Measurements from ENCODE around the gene ZNF320.
"Not testable (repeated sequence)": the region's sequence is repeated elsewhere in the genome, so short reads cannot be mapped to it uniquely, and the experiment has no call there.

ZNF320 gene

DNA sequence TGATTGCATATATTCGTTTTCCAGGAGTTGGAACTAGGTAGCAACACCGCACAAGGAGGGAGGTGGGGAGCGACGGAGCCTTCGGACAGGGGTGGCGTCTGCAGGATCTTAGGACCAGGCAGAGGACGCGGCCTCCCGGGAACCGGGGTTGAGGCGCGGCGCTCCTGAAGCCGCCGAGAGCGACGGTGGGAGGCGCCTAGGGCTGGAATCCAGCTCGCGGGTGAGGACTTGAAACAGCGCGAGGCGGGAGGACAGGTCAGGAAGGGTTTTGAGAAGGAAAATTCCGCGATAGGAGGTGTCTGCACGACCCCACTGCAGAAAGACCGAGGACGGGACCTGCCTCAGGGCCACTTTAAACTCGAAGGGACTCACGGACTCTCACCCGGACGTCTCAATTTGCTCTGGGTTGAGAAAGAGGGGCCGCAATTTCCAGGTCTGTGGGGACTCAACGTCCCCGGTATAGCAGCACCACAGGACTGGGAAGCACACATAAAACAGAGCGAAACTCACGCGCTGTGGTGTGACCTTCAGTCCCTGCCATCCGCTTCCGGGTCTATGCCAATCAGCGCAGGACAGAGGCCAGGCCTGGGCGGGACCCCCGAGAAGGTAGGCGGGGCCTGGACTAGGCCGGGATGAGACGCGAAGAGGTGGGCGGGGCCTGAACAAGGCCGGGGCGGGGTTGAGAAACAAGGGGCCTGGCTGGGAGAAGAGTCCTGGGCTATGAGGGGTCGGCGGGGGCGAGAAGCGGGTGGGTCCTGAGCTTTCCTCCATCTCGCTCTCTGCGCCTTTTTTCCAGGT is at the start of gene ZNF320:
TSS of gene ZNF320 (minus strand) at position 498 of the 798 bp plus-strand sequence. CDS start 7,380 bp downstream, outside the sequence.
- peak; percentile 89 for DNase-seq (ENCODE audit: low read depth)

DNA sequence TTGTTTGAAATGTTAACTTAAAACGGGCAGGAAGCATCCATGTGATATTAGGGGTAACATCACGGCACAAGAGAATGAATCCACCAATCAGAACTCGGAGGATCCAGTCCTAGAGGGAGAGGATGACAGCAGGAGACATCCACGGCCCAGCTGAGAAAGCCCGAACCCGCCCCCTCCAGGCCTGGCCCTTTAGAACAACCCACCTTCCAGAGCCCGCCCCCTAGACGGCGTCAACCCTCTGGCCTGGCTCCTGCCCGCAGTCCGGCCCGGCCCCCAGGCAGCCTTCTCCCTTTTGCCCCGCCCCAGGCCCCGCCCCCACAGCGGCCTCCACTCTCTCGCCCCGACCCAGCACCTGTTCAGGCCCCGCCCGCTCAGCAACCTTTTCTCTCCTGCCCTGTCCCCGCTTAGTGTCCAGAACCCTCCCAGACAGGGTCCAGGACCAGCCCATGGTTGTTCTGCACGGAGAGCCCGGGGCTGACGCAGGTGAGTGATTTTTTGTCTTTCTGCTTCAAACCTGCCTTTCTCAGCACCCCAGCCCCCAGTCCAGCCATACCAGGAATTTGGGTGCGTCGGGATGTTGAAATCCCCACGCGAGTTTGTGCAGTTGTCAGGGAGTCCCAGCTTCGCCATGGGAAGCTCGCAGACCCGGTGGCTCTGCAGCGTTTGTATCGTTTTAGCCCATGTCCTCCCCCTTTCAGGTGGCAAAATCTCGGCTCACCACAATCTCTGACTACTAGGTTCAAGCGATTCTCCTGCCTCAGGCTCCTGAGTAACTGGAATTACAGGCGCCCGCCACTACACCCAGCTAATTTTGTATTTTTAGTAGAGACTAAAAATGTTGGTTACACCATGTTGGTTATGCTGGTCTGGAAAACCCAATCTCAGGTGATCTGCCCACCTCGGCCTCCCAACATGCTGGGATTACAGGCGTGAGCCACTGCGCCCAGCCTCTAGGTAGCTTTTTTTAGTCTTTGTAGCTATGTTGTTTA is 49.2 kb upstream of the ZNF320 start:
- DNase-seq (ENCODE audit: low read depth): no peak

DNA sequence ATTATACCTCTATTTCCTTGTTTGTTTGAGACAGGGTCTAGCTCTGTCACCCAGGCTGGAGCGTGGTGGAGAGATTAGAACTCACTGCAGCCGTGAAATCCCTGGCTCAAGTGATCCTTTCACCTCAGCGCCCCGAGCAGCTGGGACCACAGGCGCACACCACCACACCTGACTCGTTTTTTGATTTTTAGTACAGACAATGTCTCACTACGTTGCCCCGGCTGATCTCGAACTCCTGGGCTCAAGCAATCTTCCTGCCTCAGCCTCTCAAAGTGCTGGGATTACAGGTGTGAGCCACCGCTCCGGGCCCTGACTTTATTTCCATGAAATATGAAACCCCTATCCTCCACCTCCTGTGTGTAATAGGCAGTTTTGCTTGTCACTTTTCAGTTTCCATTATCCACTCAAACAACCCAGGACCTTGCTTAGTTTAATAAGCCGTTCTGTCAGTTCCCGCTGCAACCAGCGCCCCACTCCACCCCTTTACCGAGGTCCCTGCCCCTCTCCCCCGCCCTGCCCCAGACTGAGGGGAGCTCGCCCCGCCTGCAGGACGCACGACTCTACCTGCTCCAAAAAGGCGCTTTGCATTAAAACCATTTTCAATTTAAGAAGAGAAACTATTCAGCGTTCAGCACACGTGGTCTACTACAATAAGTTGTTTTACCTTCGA is 48.4 kb upstream of the ZNF320 start:
- no peak for DNase-seq (ENCODE audit: low read depth)

DNA sequence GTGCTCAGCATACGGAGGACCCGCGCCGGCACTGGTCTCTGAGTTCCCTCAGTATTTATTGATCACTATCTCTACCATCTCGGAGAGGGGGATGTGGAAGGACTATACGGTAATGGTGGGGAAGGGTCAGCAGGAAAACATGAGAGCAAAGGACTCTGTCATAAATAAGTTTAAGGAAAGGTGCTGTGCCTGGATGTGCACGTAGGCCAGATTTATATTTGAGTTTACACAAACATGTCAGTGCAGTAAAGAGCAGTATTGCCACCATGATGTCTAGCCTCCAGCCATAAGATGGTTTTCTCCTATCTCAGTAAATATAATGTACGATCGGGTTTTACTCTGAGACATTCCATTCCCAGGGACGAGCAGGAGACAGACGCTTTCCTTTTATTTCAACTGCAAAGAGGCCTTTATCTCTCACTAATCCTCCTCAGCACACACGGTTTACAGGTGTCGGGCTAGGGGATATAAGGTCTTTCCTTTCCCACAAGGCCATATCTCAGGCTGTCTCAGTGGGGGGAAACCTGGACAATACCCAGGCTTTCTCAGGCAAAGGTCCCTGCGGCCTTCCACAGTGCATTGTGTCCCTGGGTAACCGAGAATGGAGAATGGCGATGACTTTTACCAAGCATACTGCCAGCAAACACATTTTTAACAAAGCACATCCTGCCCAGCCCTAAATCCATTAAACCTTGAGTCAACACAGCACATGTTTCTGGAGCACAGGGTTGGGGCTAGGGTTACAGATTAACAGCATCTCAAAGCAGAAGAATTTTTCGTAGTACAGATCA is 47.5 kb upstream of the ZNF320 start:
- DNase-seq (ENCODE audit: low read depth): not testable (repeated sequence)

DNA sequence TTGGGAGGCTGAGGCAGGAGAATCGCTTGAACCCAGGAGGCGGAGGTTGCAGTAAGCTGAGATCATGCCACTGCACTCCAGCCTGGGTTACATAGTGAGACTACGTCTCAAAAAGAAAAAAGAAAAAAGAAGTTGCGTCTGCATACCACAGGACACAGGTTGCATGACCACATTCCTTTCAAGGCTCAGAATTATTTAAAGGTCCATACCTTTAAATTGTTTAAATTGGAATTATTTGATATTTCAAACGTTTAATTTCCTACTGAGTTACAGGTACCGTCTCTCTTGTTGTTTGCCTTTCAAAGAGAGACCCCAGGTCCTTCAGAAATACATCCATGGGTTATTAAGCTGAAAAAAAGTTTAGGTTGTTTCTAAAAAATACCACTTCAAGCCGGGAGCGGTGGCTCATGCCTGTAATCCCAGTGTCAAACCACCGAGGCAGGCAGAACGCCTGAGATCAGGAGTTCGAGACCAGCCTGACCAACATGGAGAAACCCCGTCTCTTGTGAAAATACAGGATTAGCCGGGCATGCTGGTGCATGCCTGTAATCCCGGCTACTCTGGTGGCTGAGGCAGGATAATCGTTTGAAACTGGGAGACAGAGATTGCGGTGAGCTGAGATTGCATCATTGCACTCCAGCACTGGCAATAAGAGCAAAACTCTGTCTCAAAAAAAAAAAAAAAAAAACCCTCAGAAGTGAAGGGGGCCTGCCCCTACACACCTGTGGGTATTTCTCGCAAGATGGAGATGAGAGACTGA is 46.6 kb upstream of the ZNF320 start:
- no peak for DNase-seq (ENCODE audit: low read depth)

DNA sequence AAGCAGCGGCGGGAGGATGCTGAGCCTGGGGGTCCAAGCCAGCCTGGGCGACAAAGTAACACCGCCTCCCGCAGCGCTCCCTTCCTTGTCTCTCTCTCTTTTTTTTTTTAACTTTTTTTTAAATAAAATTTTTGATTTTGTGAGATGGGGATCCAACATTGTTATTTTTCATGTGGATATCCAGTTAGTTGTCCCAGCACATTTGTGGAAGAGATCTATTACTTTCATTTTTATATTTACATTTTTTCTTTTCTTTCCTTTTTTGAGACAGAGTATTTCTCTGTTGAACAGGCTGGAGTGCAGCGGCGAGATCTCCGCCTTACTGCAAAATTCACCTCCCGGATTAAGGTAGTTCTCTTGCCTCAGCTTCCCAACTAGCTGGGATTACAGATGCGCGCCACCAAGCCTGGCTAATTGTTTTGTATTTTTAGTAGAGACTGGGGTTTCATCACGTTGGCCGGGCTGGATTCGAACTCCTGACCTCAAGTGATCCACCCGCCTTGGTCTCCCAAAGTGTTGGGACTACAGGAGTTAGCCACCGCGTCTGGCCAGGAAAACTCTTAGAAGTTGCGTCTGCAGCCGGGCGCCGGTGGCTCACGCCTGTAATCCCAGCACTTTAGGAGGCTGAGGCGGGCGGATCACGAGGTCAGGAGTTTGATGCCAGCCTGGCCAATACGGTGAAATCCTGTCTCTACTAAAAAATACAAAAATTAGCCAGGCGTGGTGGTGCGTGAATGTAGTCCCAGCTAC is 45.9 kb upstream of the ZNF320 start:
- DNase-seq (ENCODE audit: low read depth): no peak

DNA sequence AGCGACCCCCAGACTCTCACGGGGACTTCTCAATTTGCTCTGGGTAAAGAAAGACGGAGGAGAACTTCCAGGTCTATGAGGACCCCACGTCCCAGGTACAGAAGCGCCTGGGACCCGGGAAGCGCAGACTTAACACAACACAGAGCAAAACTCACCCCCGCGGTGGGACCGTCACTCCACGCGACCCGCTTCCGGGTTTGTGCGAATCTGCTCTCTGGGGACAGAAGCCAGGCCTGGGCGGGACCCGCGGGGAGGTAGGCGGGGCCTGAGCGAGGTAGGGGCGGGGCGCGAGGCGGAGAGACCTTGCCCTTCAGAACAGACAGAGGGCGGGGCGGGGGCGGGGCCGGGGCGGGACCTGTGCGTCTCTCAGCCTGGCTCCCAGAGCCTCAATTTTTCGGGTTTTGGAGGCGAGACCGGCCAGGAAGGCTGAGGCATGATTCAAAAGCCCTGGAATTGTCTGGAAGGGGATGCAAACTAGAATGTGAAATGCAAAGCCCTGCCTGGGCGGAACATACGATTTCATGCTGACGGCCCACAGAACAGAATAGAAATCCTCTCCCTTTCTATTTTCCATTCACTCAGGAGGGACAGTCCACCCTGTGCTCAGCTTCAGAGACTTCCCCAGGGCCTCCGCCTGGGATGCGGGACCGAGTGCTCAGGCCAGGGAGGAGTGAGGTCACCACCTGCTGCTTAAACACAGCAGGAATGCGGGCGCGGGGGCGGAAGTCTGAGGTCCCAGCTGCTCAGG is 45.1 kb upstream of the ZNF320 start:
- DNase-seq (ENCODE audit: low read depth): peak; percentile 94

DNA sequence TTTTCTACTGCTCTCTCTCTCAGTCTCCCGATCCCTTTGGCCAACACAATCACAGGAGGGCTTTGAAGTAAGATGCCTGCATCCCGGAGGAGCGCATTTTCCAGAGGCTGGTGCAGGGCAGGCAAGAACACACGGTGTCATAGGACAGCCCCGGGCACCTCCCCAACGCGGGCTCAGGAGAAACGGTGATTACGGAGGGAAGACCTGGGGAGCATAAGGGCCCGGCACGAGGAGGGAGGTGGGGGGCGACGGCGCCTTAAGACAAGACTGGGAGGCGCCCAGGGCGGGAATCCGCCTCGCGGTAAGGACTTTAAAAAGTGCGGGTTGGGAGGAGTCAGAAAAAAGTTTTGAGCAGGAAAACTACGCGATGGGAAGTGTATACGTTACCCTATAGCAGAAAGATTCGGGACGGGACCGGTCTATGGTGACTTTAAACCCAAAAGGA is 44.5 kb upstream of the ZNF320 start:
- DNase-seq (ENCODE audit: low read depth): no peak

DNA sequence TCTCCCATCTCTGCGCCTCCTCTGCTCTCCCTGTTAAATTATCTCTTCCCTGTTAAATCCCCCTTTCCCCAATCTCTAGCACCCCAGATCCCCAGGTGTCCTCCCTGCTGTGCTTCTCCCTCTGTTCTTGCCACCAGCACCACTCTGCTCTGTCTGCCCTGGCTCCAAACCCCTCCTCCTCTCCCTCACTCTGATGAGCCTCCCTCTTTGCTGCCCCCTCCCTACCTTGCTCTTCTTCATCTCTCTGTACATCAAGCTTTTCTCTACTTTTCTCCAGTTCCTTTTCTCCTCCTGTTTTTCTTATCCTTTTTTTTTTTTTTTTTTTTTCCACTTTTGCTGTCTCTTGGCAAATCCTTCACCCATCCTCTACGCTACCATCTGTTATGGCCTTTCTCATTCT is 44.1 kb upstream of the ZNF320 start:
- not testable (repeated sequence) for DNase-seq (ENCODE audit: low read depth)

DNA sequence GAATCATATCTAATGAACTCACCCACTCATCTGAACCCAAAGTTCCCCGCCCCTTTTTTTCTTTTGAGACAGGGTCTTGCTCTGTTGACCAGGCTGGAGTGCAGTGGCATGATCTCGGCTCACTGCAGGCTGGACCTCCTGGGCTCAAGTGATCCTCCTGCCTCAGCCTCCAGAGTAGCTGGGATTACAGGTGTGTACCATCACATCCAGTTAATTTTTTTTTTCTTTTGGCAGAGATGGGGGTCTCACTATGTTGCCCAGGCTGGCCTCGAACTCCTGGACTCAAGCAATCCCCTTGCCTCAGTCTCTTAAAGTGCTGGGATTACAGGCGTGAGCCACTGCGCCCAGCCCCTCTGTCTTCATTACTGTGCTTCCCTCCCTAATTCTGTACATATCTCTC is 43.5 kb upstream of the ZNF320 start:
- not testable (repeated sequence) for DNase-seq (ENCODE audit: low read depth)

DNA sequence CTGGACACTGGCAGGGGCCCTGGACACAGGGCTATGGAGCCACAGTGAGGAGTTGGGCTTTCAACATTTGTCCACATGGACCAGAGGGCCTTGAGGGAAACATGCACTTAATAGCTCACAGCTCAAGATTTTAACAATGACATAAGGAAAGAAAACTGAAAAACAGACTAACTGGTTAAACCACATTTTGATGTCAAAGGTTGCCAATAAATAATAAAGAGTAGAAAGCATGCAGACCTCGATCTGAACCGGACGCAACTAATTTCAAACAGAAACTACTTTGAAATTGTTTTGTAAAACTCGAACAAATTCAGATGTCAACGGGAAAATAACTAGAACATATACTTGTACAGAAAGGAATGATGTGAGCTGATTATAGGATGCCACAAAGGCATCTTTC is 41.3 kb upstream of the ZNF320 start:
- DNase-seq (ENCODE audit: low read depth): no peak

DNA sequence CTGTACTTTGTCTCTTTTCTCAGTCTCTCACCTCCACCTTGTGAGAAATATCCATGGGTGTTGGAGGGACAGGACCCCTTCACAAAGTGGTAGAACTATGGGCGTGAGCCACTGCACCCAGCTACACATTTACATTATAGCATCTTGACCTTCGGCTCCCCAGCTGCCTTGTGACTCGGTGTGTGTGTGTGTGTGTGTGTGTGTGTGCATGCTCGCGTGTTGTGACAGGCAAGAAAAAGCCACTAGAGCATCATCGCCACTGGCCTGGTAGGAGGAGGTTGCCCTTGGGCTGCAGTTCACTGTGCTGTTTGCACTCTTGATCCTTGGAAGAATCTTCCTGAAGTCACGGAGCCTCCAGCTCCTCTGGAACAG is 39.5 kb upstream of the ZNF320 start:
- DNase-seq (ENCODE audit: low read depth): no peak

DNA sequence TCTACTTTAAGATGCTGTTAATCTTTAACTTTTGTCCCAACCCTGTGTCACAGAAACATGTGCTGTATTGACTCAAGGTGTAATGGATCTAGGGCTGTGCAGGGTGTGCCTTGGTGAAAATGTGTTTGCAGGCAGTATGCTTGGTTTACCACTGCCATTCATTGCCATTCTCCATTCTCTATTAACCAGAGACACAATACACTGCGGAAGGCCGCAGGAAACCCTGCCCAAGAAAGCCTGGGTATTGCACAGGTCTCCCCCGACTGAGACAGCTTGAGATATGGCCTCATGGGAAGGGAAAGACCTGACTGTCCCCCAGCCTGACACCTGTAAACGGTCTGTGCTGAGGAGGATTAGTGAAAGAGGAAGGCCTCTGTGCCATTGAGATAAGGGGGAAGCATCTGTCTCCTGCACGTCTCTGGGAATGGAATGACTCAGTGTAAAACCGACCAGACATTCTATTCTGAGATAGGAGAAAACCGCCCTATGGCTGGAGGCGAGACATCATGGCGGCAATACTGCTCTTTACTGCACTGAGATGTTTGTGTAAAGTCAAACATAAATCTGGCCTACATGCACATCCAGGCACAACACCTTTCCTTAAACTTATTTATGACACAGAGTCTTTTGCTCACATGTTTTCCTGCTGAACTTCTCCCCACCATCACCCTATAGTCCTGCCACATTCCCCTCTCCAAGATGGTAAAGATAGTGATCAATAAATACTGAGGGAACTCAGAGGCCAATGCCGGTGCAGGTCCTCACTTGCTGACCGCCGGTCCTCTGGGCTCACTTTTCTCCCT is 38.9 kb upstream of the ZNF320 start:
- no peak for DNase-seq (ENCODE audit: low read depth)

DNA sequence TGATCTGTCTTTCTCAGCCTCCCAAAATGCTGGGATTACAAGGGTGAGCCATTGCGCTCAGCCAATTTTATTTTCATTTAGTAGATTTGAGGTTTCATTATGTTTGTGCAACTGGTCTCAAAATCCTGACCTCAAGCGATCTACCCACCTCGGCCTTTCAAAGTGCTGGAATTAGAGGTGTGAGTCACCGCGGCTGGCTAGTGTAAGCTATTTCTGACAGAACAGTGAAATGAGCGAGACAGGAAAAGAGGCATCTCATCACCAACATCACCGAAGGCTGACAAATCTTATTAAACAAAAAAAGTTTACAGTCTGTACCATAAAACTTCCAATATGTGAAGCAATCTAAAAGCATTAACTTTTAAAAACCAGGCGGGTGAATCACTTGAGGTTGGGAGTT is 38.0 kb upstream of the ZNF320 start:
- no peak for DNase-seq (ENCODE audit: low read depth)

DNA sequence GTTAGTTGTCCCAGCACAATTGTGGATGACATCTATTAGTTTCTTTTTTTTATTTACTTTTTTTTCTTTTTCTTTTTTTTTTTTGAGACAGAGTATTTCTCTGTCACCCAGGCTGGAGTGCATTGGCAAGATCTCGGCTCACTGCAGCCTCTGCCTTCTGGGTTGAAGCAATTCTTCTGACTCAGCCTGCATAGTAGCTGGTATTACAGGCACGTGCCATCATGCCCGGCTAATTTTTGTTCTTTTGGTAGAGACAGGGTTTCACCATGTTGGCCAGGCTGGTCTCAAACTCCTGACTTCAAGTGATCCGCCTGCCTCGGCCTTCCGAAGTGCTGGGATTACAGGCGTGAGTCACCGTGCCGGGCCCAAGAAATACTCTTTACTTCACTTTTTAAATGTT is 27.2 kb upstream of the ZNF320 start:
- not testable (repeated sequence) for DNase-seq (ENCODE audit: low read depth)

DNA sequence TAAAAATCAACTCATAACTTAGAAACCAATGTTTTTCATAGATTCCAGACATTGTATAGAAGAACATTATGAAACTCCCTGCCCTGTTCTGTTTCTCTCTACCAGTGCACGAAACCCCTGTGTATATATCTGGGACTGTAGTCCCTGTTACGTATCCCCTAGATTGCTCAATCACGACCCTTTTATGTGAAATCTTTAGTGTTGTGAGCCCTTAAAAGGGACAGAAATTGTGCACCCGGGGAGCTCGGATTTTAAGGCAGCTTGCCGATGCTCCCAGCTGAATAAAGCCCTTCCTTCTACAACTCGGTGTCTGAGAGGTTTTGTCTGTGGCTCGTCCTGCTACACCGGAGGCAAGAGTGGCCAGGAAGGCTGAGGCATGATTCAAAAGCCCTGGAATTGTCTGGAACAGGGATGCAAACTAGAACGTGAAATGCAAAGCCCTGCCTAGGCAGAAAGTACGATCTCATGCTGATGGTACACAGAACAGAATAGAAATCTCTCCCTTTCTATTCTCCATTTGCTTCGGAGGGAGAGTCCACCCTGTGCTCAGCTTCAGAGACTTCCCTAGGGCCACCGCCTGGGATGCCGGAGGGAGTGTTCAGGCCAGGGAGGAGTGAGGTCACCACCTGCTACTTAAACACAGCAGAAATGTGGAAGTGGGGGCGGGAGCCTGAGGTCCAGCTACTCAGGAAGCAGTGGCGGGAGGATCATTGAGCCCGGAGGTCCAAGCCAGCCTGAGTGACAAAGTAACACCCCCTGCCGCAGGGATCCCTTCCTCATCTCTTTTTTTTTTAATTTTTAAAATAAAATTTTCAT is 26.6 kb upstream of the ZNF320 start:
- no peak for DNase-seq (ENCODE audit: low read depth)
